Measurements from ENCODE around the gene ZNF677. TPM values are rescaled to one million over a fixed set of nuclear protein-coding genes. Genes with fewer than 3 reads are reported as not detected.
"Not testable (repeated sequence)": the region's sequence is repeated elsewhere in the genome, so short reads cannot be mapped to it uniquely, and the experiment has no call there.

ZNF677 gene
- total and polyA plus RNA-seq, 2 donors (not counting 3 experiments of a cell fraction or from before 2014, with no cell fraction given) = 13.4 to 21.0 TPM

DNA sequence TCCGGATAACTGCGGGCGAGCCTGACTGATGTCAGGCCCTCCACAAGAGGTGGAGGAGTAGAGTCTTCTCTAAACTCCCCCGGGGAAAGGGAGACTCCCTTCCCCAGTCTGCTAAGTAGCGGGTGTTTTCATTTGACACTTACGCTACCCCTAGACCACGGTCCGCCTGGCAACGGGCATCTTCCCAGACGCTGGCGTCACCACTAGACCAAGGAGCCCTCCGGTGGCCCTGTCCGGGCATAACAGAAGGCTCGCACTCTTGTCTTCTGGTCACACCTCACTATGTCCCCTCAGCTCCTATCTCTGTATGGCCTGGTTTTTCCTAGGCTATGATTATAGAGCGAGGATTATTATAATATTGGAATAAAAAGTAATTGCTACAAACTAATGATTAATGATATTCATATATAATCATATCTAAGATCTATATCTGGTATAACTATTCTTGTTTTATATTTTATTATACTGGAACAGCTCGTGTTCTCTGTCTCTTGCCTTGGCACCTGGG, 64.9 kb downstream of the ZNF677 start:
- intact Hi-C loops (cut with micrococcal nuclease) = loop anchor here (10.0 kb wide), 4 partner anchors 205 to 845 kb away; partner anchors contain the start of genes ZNF528, ZNF761 and ZNF765
- H3K9me1 ChIP-seq (replicated peaks; ENCODE audit: control insufficient read depth, extremely low read depth, insufficient read depth, low read length); H3K27ac ChIP-seq (ENCODE audit: insufficient read depth, low read depth, low read length); H3K4me1 ChIP-seq (ENCODE audit: control insufficient read depth, extremely low read depth, insufficient read depth, low read length); H3K79me2 ChIP-seq (ENCODE audit: control insufficient read depth, insufficient read depth, low read length); POLR2A ChIA-PET; H3K27me3 ChIP-seq (ENCODE audit: control insufficient read depth in 2 of 2, insufficient read depth in 2 of 2, low read length in 2 of 2); H3K36me3 ChIP-seq (ENCODE audit: control insufficient read depth in 2 of 2, extremely low read depth in 1 of 2, insufficient read depth in 2 of 2, low read length in 2 of 2); DNase-seq (ENCODE audit: low read depth, low spot score); dilution Hi-C loops (cut with MboI; ENCODE audit: extremely low pct_ligation_motif_present, low sequenced_read_pairs); FAIRE-seq; H3K9me3 ChIP-seq (replicated peaks; ENCODE audit: control insufficient read depth, insufficient read depth, low read length); BruUV-seq (replicated peaks); H3K4me2 ChIP-seq (ENCODE audit: insufficient read depth, low read length); H3K9ac ChIP-seq (replicated peaks; ENCODE audit: extremely low read depth, insufficient read depth, low read length); H4K20me1 ChIP-seq (replicated peaks; ENCODE audit: control insufficient read depth, extremely low read depth, insufficient read depth, low read length); H2AFZ ChIP-seq (ENCODE audit: low read depth, low read length); H3K4me3 ChIP-seq (replicated peaks in 1 of 3; ENCODE audit: insufficient read depth in 1 of 3, low read depth in 1 of 3, low read length in 3 of 3): not testable (repeated sequence)
- CTCF ChIA-PET = interaction anchor here (0.6 to 3.3 kb wide), 2 partner anchors 113 to 197 kb away, joined by 3 to 20 read pairs; no protein-coding TSS in a partner anchor

Other genes starting within 250 kb of the ZNF677 start
- gene ERVV-1, start 241.0 kb downstream of the ZNF677 start, total RNA-seq = not detected in 2 replicates
- gene ERVV-1, start 241.0 kb downstream of the ZNF677 start, polyA plus RNA-seq = 0.05 TPM in 1 of 2 replicates, not detected in the other
- not detected in 2 replicates for gene ERVV-2, start 210.1 kb downstream of the ZNF677 start, total RNA-seq
- gene ERVV-2, start 210.1 kb downstream of the ZNF677 start, polyA plus RNA-seq = not detected in 2 replicates
- gene ZNF160, start 151.5 kb downstream of the ZNF677 start, total RNA-seq = 16.4 and 19.7 TPM in 2 replicates
- 11.3 and 12.7 TPM in 2 replicates for gene ZNF160, start 151.5 kb downstream of the ZNF677 start, polyA plus RNA-seq
- gene ZNF415, start 122.0 kb downstream of the ZNF677 start, total RNA-seq = 0.69 TPM in 1 of 2 replicates, not detected in the other
- 0.30 and 0.48 TPM in 2 replicates for gene ZNF415, start 122.0 kb downstream of the ZNF677 start, polyA plus RNA-seq
- gene ZNF347, start 95.8 kb downstream of the ZNF677 start, total RNA-seq = 6.3 and 6.6 TPM in 2 replicates
- gene ZNF347, start 95.8 kb downstream of the ZNF677 start, polyA plus RNA-seq = 0.94 and 1.5 TPM in 2 replicates
- 1.8 and 2.1 TPM in 2 replicates for gene ZNF665, start 61.5 kb downstream of the ZNF677 start, total RNA-seq
- 1.3 and 2.7 TPM in 2 replicates for gene ZNF665, start 61.5 kb downstream of the ZNF677 start, polyA plus RNA-seq
- not detected in 2 replicates for gene VN1R2, start 3.4 kb upstream of the ZNF677 start, total RNA-seq
- gene VN1R2, start 3.4 kb upstream of the ZNF677 start, polyA plus RNA-seq = not detected in 2 replicates
- not detected in 2 replicates for gene VN1R4, start 12.8 kb upstream of the ZNF677 start, total RNA-seq
- gene VN1R4, start 12.8 kb upstream of the ZNF677 start, polyA plus RNA-seq = not detected in 2 replicates
- 4.6 and 5.0 TPM in 2 replicates for gene ZNF845, start 78.9 kb upstream of the ZNF677 start, total RNA-seq
- gene ZNF845, start 78.9 kb upstream of the ZNF677 start, polyA plus RNA-seq = 0.78 and 0.88 TPM in 2 replicates
- gene ZNF525, start 110.8 kb upstream of the ZNF677 start, total RNA-seq = 3.7 and 3.8 TPM in 2 replicates
- gene ZNF525, start 110.8 kb upstream of the ZNF677 start, polyA plus RNA-seq = 0.59 and 1.2 TPM in 2 replicates
- gene ZNF765, start 140.3 kb upstream of the ZNF677 start, total RNA-seq = 7.3 and 7.7 TPM in 2 replicates
- 2.5 and 2.7 TPM in 2 replicates for gene ZNF765, start 140.3 kb upstream of the ZNF677 start, polyA plus RNA-seq
- 7.3 and 8.8 TPM in 2 replicates for gene ZNF761, start 177.1 kb upstream of the ZNF677 start, total RNA-seq
- 5.7 and 6.4 TPM in 2 replicates for gene ZNF761, start 177.1 kb upstream of the ZNF677 start, polyA plus RNA-seq
- 2.3 TPM in 2 replicates for gene ZNF813, start 212.9 kb upstream of the ZNF677 start, total RNA-seq
- 0.37 and 0.47 TPM in 2 replicates for gene ZNF813, start 212.9 kb upstream of the ZNF677 start, polyA plus RNA-seq

All from endothelial cell of umbilical vein (primary cell).